Upper lobe of right lung (tissue), 1 donor: ENCODE measurements around the gene SIDT2. TPM values are rescaled to one million over a fixed set of nuclear protein-coding genes. Genes with fewer than 3 reads are reported as not detected.
A peak's percentile ranks its signal among the peaks of the same experiment; 100 is the strongest.

Experiments
- ATAC-seq: fragments of 200-7000 bp; cut with Tn5 transposase; one replicate; pipeline ENCODE4 v1.9.1; 2020; ENCODE audit warnings: mild to moderate bottlenecking, moderate library complexity
- DNase-seq: peaks from one replicate; pipeline ENCODE4 v3.0.0-alpha.2; 2020
- H3K27ac ChIP-seq: fragments of 200-600 bp; one replicate; pipeline ENCODE4 v1.8.0; 2022
- H3K27me3 ChIP-seq: fragments of 200-600 bp; one replicate; pipeline ENCODE4 v1.8.0; 2022; ENCODE audit warnings: mild to moderate bottlenecking
- H3K36me3 ChIP-seq: fragments of 200-600 bp; one replicate; pipeline ENCODE4 v1.8.0; 2022
- H3K4me1 ChIP-seq: fragments of 200-600 bp; one replicate; pipeline ENCODE4 v1.8.0; 2022
- H3K4me3 ChIP-seq: fragments of 200-600 bp; one replicate; pipeline ENCODE4 v1.8.0; 2022; ENCODE audit warnings: mild to moderate bottlenecking
- H3K9me3 ChIP-seq: fragments of 200-600 bp; one replicate; pipeline ENCODE4 v1.8.0; 2022
- intact Hi-C: fragments of 100-400 bp; cut with DNase I; formaldehyde crosslinking; loops from one replicate; pipeline ENCODE4 v1.11.0; 2022
- total RNA-seq: library from RNA; stranded (reverse); fragmentation: NEBNext Ultra II Directional; extraction: Animal tissue kit (Norgen Biotek cat#: 25700); gene quantifications from one replicate; pipeline ENCODE4 v1.2.1, GENCODE V29; 2021
- TF ChIP-seq, protein P1 (sequence below): fragments of 200-600 bp; IDR thresholded peaks from one replicate; pipeline ENCODE4 v1.8.0; 2022; ENCODE audit warnings: antibody characterized with exemption
- donor health status: DM: no; HTN: yes; CAD: no; lungs with severe emphysema.

Gene SIDT2
- total RNA-seq, 1 donor from 2014 or later: 107 TPM

- H3K27ac ChIP-seq: no peak overlapping the region
These were observed 13.9 kb downstream of the SIDT2 start for GRCh38 chr11:117192401-117192875.

DNA sequence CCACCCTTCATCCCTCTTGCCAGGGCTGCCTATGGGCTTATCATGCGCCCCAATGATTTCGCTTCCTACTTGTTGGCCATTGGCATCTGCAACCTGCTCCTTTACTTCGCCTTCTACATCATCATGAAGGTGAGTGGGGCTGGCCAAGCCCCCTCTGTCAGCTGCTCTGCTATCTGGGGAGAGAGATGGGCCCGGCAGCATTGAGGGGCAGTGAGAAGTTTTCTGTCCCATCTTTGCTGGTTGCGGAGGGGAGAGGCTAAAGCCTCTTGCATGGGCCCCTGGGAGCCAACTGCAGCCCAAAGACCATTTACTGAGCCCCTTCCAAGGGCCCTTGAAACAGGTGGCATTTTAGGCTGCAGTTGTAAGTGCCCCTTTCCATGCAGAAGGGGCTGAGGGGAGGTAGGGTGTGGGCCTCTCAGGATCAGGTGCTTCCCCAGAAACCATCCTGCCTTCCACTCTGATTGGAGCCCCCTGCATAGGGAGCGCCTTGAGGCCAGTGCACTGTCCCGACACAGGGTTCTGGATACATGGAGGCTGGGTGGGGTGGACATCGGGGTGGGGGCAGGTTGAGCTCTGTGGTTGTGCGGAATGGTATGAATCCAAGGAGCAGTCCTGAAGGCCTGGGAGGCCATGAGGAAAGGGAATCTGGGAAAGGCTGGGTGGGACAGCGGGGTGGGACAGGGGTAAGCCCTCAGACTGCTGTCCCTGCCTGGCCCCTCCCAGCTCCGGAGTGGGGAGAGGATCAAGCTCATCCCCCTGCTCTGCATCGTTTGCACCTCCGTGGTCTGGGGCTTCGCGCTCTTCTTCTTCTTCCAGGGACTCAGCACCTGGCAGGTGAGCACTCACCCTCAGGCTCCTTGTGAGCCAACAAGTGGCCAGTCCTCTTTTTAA is 14.8 kb downstream of the SIDT2 start:
- intact Hi-C loops: no loop called here
- H3K9me3 ChIP-seq: no peaks in the 10 kb centered on the region

More at GRCh38 chr11:117192401-117192875, 13.9 kb downstream of the SIDT2 start:
- TF ChIP-seq, protein P1, sequence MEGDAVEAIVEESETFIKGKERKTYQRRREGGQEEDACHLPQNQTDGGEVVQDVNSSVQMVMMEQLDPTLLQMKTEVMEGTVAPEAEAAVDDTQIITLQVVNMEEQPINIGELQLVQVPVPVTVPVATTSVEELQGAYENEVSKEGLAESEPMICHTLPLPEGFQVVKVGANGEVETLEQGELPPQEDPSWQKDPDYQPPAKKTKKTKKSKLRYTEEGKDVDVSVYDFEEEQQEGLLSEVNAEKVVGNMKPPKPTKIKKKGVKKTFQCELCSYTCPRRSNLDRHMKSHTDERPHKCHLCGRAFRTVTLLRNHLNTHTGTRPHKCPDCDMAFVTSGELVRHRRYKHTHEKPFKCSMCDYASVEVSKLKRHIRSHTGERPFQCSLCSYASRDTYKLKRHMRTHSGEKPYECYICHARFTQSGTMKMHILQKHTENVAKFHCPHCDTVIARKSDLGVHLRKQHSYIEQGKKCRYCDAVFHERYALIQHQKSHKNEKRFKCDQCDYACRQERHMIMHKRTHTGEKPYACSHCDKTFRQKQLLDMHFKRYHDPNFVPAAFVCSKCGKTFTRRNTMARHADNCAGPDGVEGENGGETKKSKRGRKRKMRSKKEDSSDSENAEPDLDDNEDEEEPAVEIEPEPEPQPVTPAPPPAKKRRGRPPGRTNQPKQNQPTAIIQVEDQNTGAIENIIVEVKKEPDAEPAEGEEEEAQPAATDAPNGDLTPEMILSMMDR: no peak
- H3K9me3 ChIP-seq: no peaks in the 10 kb centered on the region
- H3K27me3 ChIP-seq: no peaks in the 10 kb centered on the region
- DNase-seq (no peak), ATAC-seq (no peak)
- intact Hi-C loops: no loop called here
- H3K36me3 ChIP-seq: peaks cover 49% of the 10 kb centered on the region
- no peak overlapping the region for H3K4me3 ChIP-seq
- no peaks in the 10 kb centered on the region for H3K4me1 ChIP-seq

GRCh38 chr11:117194267-117194666 is 15.7 kb downstream of the SIDT2 start:
- TF ChIP-seq, protein P1: no peak
- H3K27ac ChIP-seq: no peak overlapping the region

More for the DNA sequence above, 14.8 kb downstream of the SIDT2 start:
- Histone ChIP-seq H3K36me3 (peaks cover 49% of the 10 kb centered on the region), H3K4me1 (peaks cover 5% of the 10 kb centered on the region), H3K27me3 (no peaks in the 10 kb centered on the region), H3K27ac (no peak overlapping the region), H3K4me3 (no peak overlapping the region)
- DNase-seq (peak; percentile 59), ATAC-seq (no peak)
- TF ChIP-seq, protein P1: no peak

DNA sequence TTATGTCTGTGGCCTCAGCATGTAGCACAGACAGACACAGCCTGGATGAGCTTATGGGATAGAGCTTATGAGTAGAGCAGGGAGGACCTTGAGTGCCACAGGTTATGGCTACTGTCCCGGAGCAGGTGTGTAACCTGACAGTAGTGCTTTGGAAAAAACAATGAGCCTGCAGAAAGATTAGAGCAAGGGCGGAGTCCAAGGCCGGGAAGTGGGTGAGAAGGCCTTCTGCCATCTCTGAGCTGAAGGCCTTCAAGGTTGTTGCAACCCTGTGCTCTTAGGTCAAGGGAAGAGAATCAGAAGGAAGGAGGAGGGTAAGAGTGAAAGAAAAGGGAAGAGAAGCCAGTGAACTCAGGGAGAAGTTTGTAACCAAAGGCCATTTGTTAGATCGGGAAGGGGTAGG is 16.7 kb downstream of the SIDT2 start:
- peaks cover 14% of the 10 kb centered on the region for H3K4me1 ChIP-seq
- no peaks in the 10 kb centered on the region for H3K27me3 ChIP-seq
- intact Hi-C loops: no loop called here
- H3K27ac ChIP-seq: no peak overlapping the region
- TF ChIP-seq, protein P1: no peak
- no peak overlapping the region for H3K4me3 ChIP-seq
- no peaks in the 10 kb centered on the region for H3K9me3 ChIP-seq
- peaks cover 37% of the 10 kb centered on the region for H3K36me3 ChIP-seq
- ATAC-seq (peak; percentile 27), DNase-seq (no peak)

More at GRCh38 chr11:117194267-117194666, 15.7 kb downstream of the SIDT2 start:
- Histone ChIP-seq H3K4me1 (peaks cover 12% of the 10 kb centered on the region), H3K4me3 (no peak overlapping the region), H3K9me3 (no peaks in the 10 kb centered on the region), H3K27me3 (no peaks in the 10 kb centered on the region), H3K36me3 (peaks cover 46% of the 10 kb centered on the region)
- DNase-seq: no peak
- intact Hi-C loops: no loop called here
- ATAC-seq: no peak

DNA sequence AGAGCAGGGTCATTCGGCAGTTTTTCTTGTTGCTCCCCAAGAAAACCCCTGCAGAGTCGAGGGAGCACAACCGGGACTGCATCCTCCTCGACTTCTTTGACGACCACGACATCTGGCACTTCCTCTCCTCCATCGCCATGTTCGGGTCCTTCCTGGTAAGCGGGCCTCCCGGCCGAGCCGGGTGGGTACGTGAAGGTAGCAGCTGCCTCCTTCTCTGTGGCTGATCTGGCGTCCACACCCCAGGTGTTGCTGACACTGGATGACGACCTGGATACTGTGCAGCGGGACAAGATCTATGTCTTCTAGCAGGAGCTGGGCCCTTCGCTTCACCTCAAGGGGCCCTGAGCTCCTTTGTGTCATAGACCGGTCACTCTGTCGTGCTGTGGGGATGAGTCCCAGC is 17.2 kb downstream of the SIDT2 start:
- TF ChIP-seq, protein P1: no peak
- H3K4me3 ChIP-seq: no peak overlapping the region
- H3K27ac ChIP-seq: no peak overlapping the region
- H3K36me3 ChIP-seq: peaks cover 33% of the 10 kb centered on the region
- no peak for DNase-seq
- intact Hi-C loops: no loop called here
- no peak for ATAC-seq
- H3K27me3 ChIP-seq: no peaks in the 10 kb centered on the region
- peaks cover 14% of the 10 kb centered on the region for H3K4me1 ChIP-seq
- no peaks in the 10 kb centered on the region for H3K9me3 ChIP-seq
